CD4-positive, alpha-beta T cell (primary cell): Measurements from ENCODE around the gene NAT10. TPM values are rescaled to one million over a fixed set of nuclear protein-coding genes. Genes with fewer than 3 reads are reported as not detected.

ENCODE experiments used
- ATAC-seq: fragments of 200-7000 bp; cut with Tn5 transposase; one replicate; pipeline ENCODE4 v1.10.0; 2022; ENCODE audit warnings: mild to moderate bottlenecking; ENCODE audit not compliant: poor library complexity
- CTCF ChIA-PET: fragments of 350-600 bp; sonication (Branson Sonifier 250); formaldehyde crosslinking; loops from one replicate; lab custom pipeline; 2021; ENCODE audit warnings: antibody characterized with exemption, inconsistent platforms; lab: Charles Lee
- POLR2A ChIA-PET: fragments of 350-600 bp; sonication (Branson Sonifier 250); formaldehyde crosslinking; loops from one replicate; lab custom pipeline; 2021; ENCODE audit warnings: antibody characterized with exemption, inconsistent platforms; lab: Charles Lee
- DNase-seq, 14 experiments: peaks; one replicate each; pipeline ENCODE4 v3.0.0-alpha.2; 2013 to 2020; ENCODE audit warnings: mixed read lengths in 2 of 14
- H3K27ac ChIP-seq, 2 donors: one replicate each; pipeline versions ENCODE4 v1.5.1 to v1.7.0; 2013; ENCODE audit warnings: low read length in 2 of 2, low read depth in 1 of 2, mild to moderate bottlenecking in 1 of 2
- H3K27me3 ChIP-seq, 2 experiments: 1 replicate in 1 of 2; 2 replicates in 1 of 2; pipeline versions ENCODE4 v1.6.1 to v1.7.0; 2013; ENCODE audit warnings: low read length in 2 of 2, control low read depth in 1 of 2, mild to moderate bottlenecking in 1 of 2, moderate library complexity in 1 of 2; ENCODE audit not compliant: insufficient read depth in 2 of 2, control insufficient read depth in 1 of 2
- H3K36me3 ChIP-seq: one replicate; pipeline ENCODE4 v1.6.1; 2013; ENCODE audit warnings: low read length, control low read depth; ENCODE audit not compliant: insufficient read depth
- H3K4me1 ChIP-seq: one replicate; pipeline ENCODE4 v1.6.1; 2013; ENCODE audit warnings: low read length, control low read depth; ENCODE audit not compliant: insufficient read depth
- H3K4me3 ChIP-seq: one replicate; pipeline ENCODE4 v1.5.1; 2013; ENCODE audit warnings: mild to moderate bottlenecking, low read length, moderate library complexity
- H3K9me3 ChIP-seq, 2 experiments: 1 replicate in 1 of 2; 2 replicates in 1 of 2; pipeline versions ENCODE4 v1.6.1 to v1.7.0; 2013; ENCODE audit warnings: low read length in 2 of 2, mild to moderate bottlenecking in 2 of 2, control low read depth in 1 of 2, moderate library complexity in 1 of 2; ENCODE audit not compliant: control insufficient read depth in 1 of 2, insufficient read depth in 1 of 2
- H3K27ac Mint-ChIP-seq: one replicate; pipeline ENCODE4 v1.8.0; 2020; ENCODE audit warnings: mixed read lengths
- H3K27me3 Mint-ChIP-seq: one replicate; pipeline ENCODE4 v1.8.0; 2021; ENCODE audit warnings: mixed read lengths
- H3K36me3 Mint-ChIP-seq: one replicate; pipeline ENCODE4 v1.8.0; 2021; ENCODE audit warnings: low read depth, mixed read lengths
- H3K4me1 Mint-ChIP-seq: one replicate; pipeline ENCODE4 v1.8.0; 2021; ENCODE audit warnings: low read depth, mixed read lengths
- H3K4me3 Mint-ChIP-seq: one replicate; pipeline ENCODE4 v1.8.0; 2020; ENCODE audit warnings: mild to moderate bottlenecking, mixed read lengths
- H3K9me3 Mint-ChIP-seq: one replicate; pipeline ENCODE4 v1.8.0; 2020; ENCODE audit warnings: mixed read lengths
- intact Hi-C, 2 experiments: fragments of 100-400 bp; cut with DNase I in 1 of 2; cut with micrococcal nuclease in 1 of 2; formaldehyde crosslinking; loops; one replicate each; pipeline versions ENCODE4 v1.15.1 to v1.9.0; 2023 to 2025; cut with DNase I, micrococcal nuclease
- total RNA-seq, 174 experiments: library from RNA in 2 of 174; stranded (reverse) in 2 of 174; gene quantifications; one replicate each; pipeline ENCODE4 v1.2.3 and lab custom pipeline; 2021 to 2026
- TF ChIP-seq, protein P1 (sequence below): fragments of 200-600 bp; IDR thresholded peaks from one replicate; pipeline ENCODE4 v1.8.0; 2022; ENCODE audit warnings: antibody characterized with exemption, mild to moderate bottlenecking

Gene NAT10
- total RNA-seq, 2 experiments from 2014 or later = 50.1 to 55.6 TPM

DNA sequence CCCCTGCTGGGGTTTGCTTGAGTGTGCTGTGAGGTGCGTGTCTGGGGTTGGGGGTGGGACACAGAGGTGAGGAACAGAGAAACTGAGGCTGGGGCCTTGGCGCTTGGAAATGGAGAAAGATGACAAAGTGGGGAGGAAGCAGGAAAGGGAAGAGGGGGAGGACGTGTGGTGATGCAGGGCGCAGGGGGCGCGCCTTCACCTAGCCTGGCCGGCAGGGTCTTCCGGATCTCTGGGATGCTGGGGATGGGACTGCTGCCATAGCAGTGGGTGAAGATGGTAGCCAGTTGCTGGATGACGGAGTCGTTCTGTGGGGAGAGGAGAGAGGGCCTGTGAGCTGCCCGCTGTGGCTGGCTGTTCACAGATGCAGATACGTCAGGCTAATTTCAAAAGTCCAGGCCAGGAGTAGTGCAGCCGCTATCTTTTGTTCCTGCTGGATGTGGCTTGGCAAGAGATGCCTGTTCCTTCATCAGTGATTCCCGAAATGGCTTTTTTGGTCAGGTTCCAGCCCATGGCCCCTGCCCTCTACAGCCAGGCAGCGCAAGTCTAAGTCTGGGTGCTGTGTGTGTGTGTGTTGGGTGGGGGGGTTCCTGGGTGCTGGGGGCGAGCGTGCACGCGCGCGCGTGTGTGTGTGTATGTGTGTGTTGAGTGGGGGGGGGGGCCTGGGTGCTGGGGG, 54.8 kb downstream of the NAT10 start:
- H3K36me3 Mint-ChIP-seq = no peaks in the 10 kb centered on the region
- Histone ChIP-seq H3K27ac (no peak overlapping the region), H3K4me3 (no peak overlapping the region), H3K9me3 (no peaks in the 10 kb centered on the region), H3K4me1 (peaks cover 6% of the 10 kb centered on the region), H3K36me3 (no peaks in the 10 kb centered on the region), H3K27me3 (no peaks in the 10 kb centered on the region)
- ChIA-PET CTCF (interaction anchor here (2.6 kb wide), 1 partner anchor 14 kb away, joined by 8 read pairs; no protein-coding TSS in a partner anchor), POLR2A (no interaction called here)
- no peaks in the 10 kb centered on the region for H3K27me3 Mint-ChIP-seq
- H3K9me3 Mint-ChIP-seq = no peaks in the 10 kb centered on the region
- H3K4me3 Mint-ChIP-seq = no peak overlapping the region
- TF ChIP-seq, protein P1, sequence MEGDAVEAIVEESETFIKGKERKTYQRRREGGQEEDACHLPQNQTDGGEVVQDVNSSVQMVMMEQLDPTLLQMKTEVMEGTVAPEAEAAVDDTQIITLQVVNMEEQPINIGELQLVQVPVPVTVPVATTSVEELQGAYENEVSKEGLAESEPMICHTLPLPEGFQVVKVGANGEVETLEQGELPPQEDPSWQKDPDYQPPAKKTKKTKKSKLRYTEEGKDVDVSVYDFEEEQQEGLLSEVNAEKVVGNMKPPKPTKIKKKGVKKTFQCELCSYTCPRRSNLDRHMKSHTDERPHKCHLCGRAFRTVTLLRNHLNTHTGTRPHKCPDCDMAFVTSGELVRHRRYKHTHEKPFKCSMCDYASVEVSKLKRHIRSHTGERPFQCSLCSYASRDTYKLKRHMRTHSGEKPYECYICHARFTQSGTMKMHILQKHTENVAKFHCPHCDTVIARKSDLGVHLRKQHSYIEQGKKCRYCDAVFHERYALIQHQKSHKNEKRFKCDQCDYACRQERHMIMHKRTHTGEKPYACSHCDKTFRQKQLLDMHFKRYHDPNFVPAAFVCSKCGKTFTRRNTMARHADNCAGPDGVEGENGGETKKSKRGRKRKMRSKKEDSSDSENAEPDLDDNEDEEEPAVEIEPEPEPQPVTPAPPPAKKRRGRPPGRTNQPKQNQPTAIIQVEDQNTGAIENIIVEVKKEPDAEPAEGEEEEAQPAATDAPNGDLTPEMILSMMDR = no peak
- peaks cover 3% of the 10 kb centered on the region for H3K4me1 Mint-ChIP-seq
- intact Hi-C loops = no loop called here
- no peak for DNase-seq
- no peak overlapping the region for H3K27ac Mint-ChIP-seq
- ATAC-seq = no peak

DNA sequence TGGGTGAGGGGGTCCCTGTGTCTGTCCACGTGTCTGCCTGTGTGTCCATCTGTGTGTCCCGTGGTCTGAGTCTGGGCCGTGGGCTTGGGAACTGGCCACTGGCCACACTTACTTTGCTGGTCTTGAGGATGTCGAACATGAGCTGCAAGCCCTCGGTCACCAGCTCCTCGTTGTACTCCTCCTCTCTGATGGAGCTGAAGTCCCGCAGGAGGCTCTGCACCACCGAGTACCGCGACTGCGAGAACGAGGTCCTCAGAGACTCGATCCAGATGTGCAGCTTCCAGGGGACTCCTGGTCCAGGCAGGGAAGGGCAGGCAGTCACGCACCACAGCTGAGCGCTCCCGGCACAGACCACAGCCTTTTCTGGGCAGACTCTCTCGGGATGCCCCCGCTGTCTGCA, 55.4 kb downstream of the NAT10 start:
- Histone ChIP-seq H3K27ac (no peak overlapping the region), H3K27me3 (no peaks in the 10 kb centered on the region), H3K4me1 (peaks cover 6% of the 10 kb centered on the region), H3K36me3 (no peaks in the 10 kb centered on the region), H3K9me3 (no peaks in the 10 kb centered on the region), H3K4me3 (no peak overlapping the region)
- intact Hi-C loops = no loop called here
- Mint-ChIP-seq H3K4me3 (no peak overlapping the region), H3K27ac (no peak overlapping the region), H3K27me3 (no peaks in the 10 kb centered on the region), H3K4me1 (peaks cover 3% of the 10 kb centered on the region), H3K36me3 (no peaks in the 10 kb centered on the region), H3K9me3 (no peaks in the 10 kb centered on the region)
- ATAC-seq (no peak), DNase-seq (no peak)
- POLR2A ChIA-PET = no interaction called here
- TF ChIP-seq, protein P1 = no peak
- CTCF ChIA-PET = no interaction called here

DNA sequence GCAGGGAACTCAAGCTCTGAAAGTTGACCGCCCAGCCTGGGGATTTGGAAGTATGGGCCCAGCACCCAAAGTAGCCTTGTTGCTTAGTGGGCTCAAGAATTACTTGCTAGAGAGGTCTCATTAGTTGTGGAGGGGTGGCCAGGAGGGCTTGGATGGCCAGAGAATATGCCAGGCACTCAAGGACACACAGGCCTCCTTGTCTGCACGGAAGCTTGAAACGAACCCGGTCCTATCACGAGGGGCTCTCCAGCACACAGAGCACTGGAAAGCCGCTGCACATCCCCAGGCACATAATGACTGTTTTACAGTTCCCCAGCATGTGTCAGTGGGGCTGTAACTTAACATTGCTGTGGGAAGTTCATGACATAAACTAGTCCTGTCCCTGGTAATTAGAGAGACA, 55.9 kb downstream of the NAT10 start:
- no peak for DNase-seq
- Mint-ChIP-seq H3K27ac (no peak overlapping the region), H3K9me3 (no peaks in the 10 kb centered on the region), H3K36me3 (no peaks in the 10 kb centered on the region), H3K4me3 (no peak overlapping the region), H3K27me3 (no peaks in the 10 kb centered on the region), H3K4me1 (peaks cover 3% of the 10 kb centered on the region)
- no peak overlapping the region for H3K27ac ChIP-seq
- POLR2A ChIA-PET = no interaction called here
- H3K36me3 ChIP-seq = no peaks in the 10 kb centered on the region
- no peak for ATAC-seq
- CTCF ChIA-PET = no interaction called here
- TF ChIP-seq, protein P1 = no peak
- H3K4me1 ChIP-seq = peaks cover 6% of the 10 kb centered on the region
- intact Hi-C loops = no loop called here
- no peaks in the 10 kb centered on the region for H3K27me3 ChIP-seq
- no peaks in the 10 kb centered on the region for H3K9me3 ChIP-seq
- no peak overlapping the region for H3K4me3 ChIP-seq
